Fibroblast of lung (primary cell): Measurements from ENCODE around the gene TFEC. TPM values are rescaled to one million over a fixed set of nuclear protein-coding genes. Genes with fewer than 3 reads are reported as not detected.

ENCODE experiments used
- DNase-seq, 2 donors: peaks; one replicate each; pipeline versions ENCODE4 v3.0.0 to v3.0.0-alpha.2; 2010; ENCODE audit warnings: low read depth in 2 of 2
- H2AFZ ChIP-seq: 2 replicates; pipeline ENCODE4 v1.5.1; 2012; ENCODE audit warnings: low read length, control low read depth, inconsistent platforms
- H3K27ac ChIP-seq: 2 replicates; pipeline ENCODE4 v1.5.1; 2011; ENCODE audit warnings: low read length, control low read depth; ENCODE audit not compliant: insufficient read depth
- H3K27me3 ChIP-seq: 2 replicates; pipeline ENCODE4 v1.5.1; 2011; ENCODE audit warnings: mild to moderate bottlenecking, low read length; ENCODE audit not compliant: control insufficient read depth, insufficient read depth
- H3K36me3 ChIP-seq: 2 replicates; pipeline ENCODE4 v1.5.1; 2011; ENCODE audit warnings: low read length; ENCODE audit not compliant: control insufficient read depth, insufficient read depth
- H3K4me1 ChIP-seq: 2 replicates; pipeline ENCODE4 v1.5.1; 2011; ENCODE audit warnings: low read length; ENCODE audit not compliant: control insufficient read depth, insufficient read depth; ENCODE audit errors: extremely low read depth
- H3K4me2 ChIP-seq: 2 replicates; pipeline ENCODE4 v1.5.1; 2011; ENCODE audit warnings: low read length, control low read depth; ENCODE audit not compliant: insufficient read depth; ENCODE audit errors: extremely low read depth
- H3K4me3 ChIP-seq, 4 experiments: fragments of 200-600 bp in 1 of 4; sonication (generic) in 1 of 4; replicated peaks in 1 of 4; 2 replicates each; pipeline ENCODE4 v1.5.1; 2011 to 2016; ENCODE audit warnings: low read length in 4 of 4, low read depth in 3 of 4, mild to moderate bottlenecking in 3 of 4, control low read depth in 2 of 4, inconsistent platforms in 1 of 4, mixed read lengths in 1 of 4; ENCODE audit not compliant: insufficient read depth in 1 of 4; ENCODE audit errors: control extremely low read depth in 1 of 4
- H3K79me2 ChIP-seq: 2 replicates; pipeline ENCODE4 v1.5.1; 2012; ENCODE audit warnings: mild to moderate bottlenecking, low read length, inconsistent platforms; ENCODE audit not compliant: control insufficient read depth, insufficient read depth
- H3K9ac ChIP-seq: 2 replicates; pipeline ENCODE4 v1.5.1; 2011; ENCODE audit warnings: mild to moderate bottlenecking, low read length, control low read depth; ENCODE audit not compliant: insufficient read depth
- H3K9me3 ChIP-seq: 2 replicates; pipeline ENCODE4 v1.5.1; 2012; ENCODE audit warnings: low read depth, low read length; ENCODE audit not compliant: control insufficient read depth, insufficient read depth
- H4K20me1 ChIP-seq: 2 replicates; pipeline ENCODE4 v1.5.1; 2011; ENCODE audit warnings: low read length; ENCODE audit not compliant: control insufficient read depth, insufficient read depth; ENCODE audit errors: extremely low read depth
- EZH2 ChIP-seq: IDR thresholded peaks from 2 replicates; pipeline ENCODE4 v1.5.1; 2012; ENCODE audit warnings: low read length, control low read depth, mild to moderate bottlenecking; ENCODE audit errors: missing control alignments
- polyA plus RNA-seq, 2 donors: library from polyadenylated mRNA; depleted of rRNA in 1 of 2; stranded (reverse) in 1 of 2; unstranded in 1 of 2; fragments of >200 nt; gene quantifications; 2 replicates each; pipeline ENCODE4 v1.2.1, GENCODE V29; 2011 to 2012; ENCODE audit warnings: missing spikeins in 1 of 2
- total RNA-seq: library from RNA; depleted of rRNA; stranded (reverse); fragments of >200 nt; gene quantifications from 2 replicates; pipeline ENCODE4 v1.2.1, GENCODE V29; 2014
- TF ChIP-seq, protein P1 (sequence below), 2 donors: IDR thresholded peaks in 1 of 2; conservative IDR thresholded peaks in 1 of 2; 1 replicate in 1 of 2; 2 replicates in 1 of 2; pipeline ENCODE4 v1.5.1; 2011 to 2012; ENCODE audit warnings: low read length in 2 of 2, control low read depth in 1 of 2, inconsistent platforms in 1 of 2, low read depth in 1 of 2, mild to moderate bottlenecking in 1 of 2

TFEC gene
- total and polyA plus RNA-seq, 2 donors (not counting 1 experiment from before 2014, with no cell fraction given) = 0.05 to 0.17 TPM

DNA sequence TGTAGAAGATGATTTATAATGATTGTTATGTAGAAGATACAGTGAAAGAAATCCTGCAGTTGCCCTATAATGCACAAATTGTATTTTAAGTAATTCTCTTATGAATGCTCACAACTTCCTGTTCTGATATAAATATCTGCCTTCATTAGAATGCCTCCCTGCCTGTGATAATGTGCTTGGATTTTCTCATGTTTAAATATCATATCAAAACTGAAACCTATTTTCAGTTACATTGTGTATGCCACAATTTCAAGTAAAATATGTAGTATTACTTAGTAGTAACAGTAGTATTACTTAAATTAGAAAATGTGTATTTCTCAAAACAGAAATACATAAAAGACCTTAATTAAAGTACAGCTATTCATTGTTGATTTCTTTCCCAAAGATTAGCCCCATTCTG lies 41.1 kb upstream of the TFEC start:
- H3K9ac ChIP-seq = no peak overlapping the region
- H3K4me3 ChIP-seq = no peak overlapping the region
- H3K27ac ChIP-seq = no peak overlapping the region
- H3K4me1 ChIP-seq = no peaks in the 10 kb centered on the region
- no peaks in the 10 kb centered on the region for H4K20me1 ChIP-seq
- no peak for TF ChIP-seq EZH2
- TF ChIP-seq, protein P1, sequence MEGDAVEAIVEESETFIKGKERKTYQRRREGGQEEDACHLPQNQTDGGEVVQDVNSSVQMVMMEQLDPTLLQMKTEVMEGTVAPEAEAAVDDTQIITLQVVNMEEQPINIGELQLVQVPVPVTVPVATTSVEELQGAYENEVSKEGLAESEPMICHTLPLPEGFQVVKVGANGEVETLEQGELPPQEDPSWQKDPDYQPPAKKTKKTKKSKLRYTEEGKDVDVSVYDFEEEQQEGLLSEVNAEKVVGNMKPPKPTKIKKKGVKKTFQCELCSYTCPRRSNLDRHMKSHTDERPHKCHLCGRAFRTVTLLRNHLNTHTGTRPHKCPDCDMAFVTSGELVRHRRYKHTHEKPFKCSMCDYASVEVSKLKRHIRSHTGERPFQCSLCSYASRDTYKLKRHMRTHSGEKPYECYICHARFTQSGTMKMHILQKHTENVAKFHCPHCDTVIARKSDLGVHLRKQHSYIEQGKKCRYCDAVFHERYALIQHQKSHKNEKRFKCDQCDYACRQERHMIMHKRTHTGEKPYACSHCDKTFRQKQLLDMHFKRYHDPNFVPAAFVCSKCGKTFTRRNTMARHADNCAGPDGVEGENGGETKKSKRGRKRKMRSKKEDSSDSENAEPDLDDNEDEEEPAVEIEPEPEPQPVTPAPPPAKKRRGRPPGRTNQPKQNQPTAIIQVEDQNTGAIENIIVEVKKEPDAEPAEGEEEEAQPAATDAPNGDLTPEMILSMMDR (conservative IDR thresholded peaks at IDR 0.05 in 1 of 2, IDR thresholded peaks at IDR 0.05 in 1 of 2; ENCODE audit: low read depth in 1 of 2, low read length in 2 of 2) = no peak
- H3K79me2 ChIP-seq = no peaks in the 10 kb centered on the region
- H2AFZ ChIP-seq = no peak overlapping the region
- DNase-seq = no peak
- H3K27me3 ChIP-seq = no peaks in the 10 kb centered on the region
- H3K9me3 ChIP-seq = no peaks in the 10 kb centered on the region
- no peak overlapping the region for H3K4me2 ChIP-seq
- H3K36me3 ChIP-seq = no peaks in the 10 kb centered on the region

DNA sequence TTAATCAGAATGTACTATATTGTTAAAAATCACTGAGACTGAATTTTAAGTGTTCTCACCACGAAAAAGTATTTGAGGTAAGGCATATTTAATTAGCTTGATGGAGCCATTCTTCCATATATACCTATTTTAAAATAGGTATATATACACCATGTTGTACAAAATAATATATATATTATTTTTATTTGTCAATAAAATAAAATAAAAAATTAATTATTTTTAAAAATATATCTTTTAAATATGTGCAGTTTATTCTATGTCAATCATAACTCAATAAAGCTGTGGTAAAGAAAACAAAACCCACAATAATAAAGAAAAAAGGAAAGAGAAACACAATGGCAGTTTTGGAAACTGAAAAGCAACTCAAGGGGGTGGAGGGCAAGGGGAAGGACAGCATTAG lies 33.6 kb upstream of the TFEC start:
- H3K9ac ChIP-seq = no peak overlapping the region
- no peak for TF ChIP-seq EZH2
- TF ChIP-seq, protein P1 (conservative IDR thresholded peaks at IDR 0.05 in 1 of 2, IDR thresholded peaks at IDR 0.05 in 1 of 2; ENCODE audit: low read depth in 1 of 2, low read length in 2 of 2) = no peak
- no peak overlapping the region for H3K4me3 ChIP-seq
- DNase-seq = no peak
- H3K27me3 ChIP-seq = no peaks in the 10 kb centered on the region
- no peaks in the 10 kb centered on the region for H3K79me2 ChIP-seq
- no peaks in the 10 kb centered on the region for H3K4me1 ChIP-seq
- H4K20me1 ChIP-seq = no peaks in the 10 kb centered on the region
- H3K9me3 ChIP-seq = no peaks in the 10 kb centered on the region
- no peak overlapping the region for H2AFZ ChIP-seq
- H3K27ac ChIP-seq = no peak overlapping the region
- H3K4me2 ChIP-seq = no peak overlapping the region
- H3K36me3 ChIP-seq = no peaks in the 10 kb centered on the region

GRCh38 chr7:116062666-116063065 lies 32.1 kb upstream of the TFEC start:
- Histone ChIP-seq H3K4me1 (no peaks in the 10 kb centered on the region), H4K20me1 (no peaks in the 10 kb centered on the region), H3K27ac (no peak overlapping the region), H3K36me3 (no peaks in the 10 kb centered on the region), H3K27me3 (no peaks in the 10 kb centered on the region), H3K79me2 (no peaks in the 10 kb centered on the region), H3K4me3 (no peak overlapping the region), H3K9me3 (no peaks in the 10 kb centered on the region), H3K9ac (no peak overlapping the region), H3K4me2 (no peak overlapping the region), H2AFZ (no peak overlapping the region)
- DNase-seq = peak in 1 of 2 donors; percentile 12
- TF ChIP-seq, protein P1 (conservative IDR thresholded peaks at IDR 0.05 in 1 of 2, IDR thresholded peaks at IDR 0.05 in 1 of 2; ENCODE audit: low read depth in 1 of 2, low read length in 2 of 2) = no peak
- TF ChIP-seq EZH2 = no peak
